Keratinocyte (primary cell): ENCODE results near the gene GNPTAB. TPM values are rescaled to one million over a fixed set of nuclear protein-coding genes. Genes with fewer than 3 reads are reported as not detected.

ENCODE experiments used
- DNase-seq: peaks from one replicate; pipeline ENCODE4 v3.0.0-alpha.2; 2011; ENCODE audit warnings: low read depth, missing footprints, low spot score
- FAIRE-seq: peaks from 2 replicates; lab custom pipeline; 2011; peaks lifted over from hg19 to GRCh38; lab: Jason Lieb, UNC
- H2AFZ ChIP-seq: 2 replicates; pipeline ENCODE4 v1.6.0; 2012; ENCODE audit warnings: low read length, control low read depth, inconsistent platforms; ENCODE audit not compliant: control insufficient read depth
- H3K27ac ChIP-seq: 2 replicates; pipeline ENCODE4 v1.5.1; 2011; ENCODE audit warnings: low read length; ENCODE audit not compliant: control insufficient read depth, insufficient read depth
- H3K27me3 ChIP-seq: 3 replicates; pipeline ENCODE4 v1.6.0; 2011; ENCODE audit warnings: low read length; ENCODE audit not compliant: control insufficient read depth, insufficient read depth; ENCODE audit errors: extremely low read depth
- H3K36me3 ChIP-seq, 2 experiments: 2 replicates in 1 of 2; 3 replicates in 1 of 2; pipeline ENCODE4 v1.5.1; 2011; ENCODE audit warnings: low read length in 2 of 2, mild to moderate bottlenecking in 1 of 2; ENCODE audit not compliant: control insufficient read depth in 2 of 2, insufficient read depth in 2 of 2; ENCODE audit errors: extremely low read depth in 1 of 2
- H3K4me1 ChIP-seq: 3 replicates; pipeline ENCODE4 v1.5.1; 2011; ENCODE audit warnings: low read length; ENCODE audit not compliant: control insufficient read depth, insufficient read depth; ENCODE audit errors: extremely low read depth
- H3K4me2 ChIP-seq: 3 replicates; pipeline ENCODE4 v1.6.0; 2011; ENCODE audit warnings: low read depth, low read length; ENCODE audit not compliant: control insufficient read depth, insufficient read depth; ENCODE audit errors: extremely low read depth
- H3K4me3 ChIP-seq, 3 experiments: fragments of 200-600 bp in 1 of 3; sonication (generic) in 1 of 3; 2 replicates in 2 of 3; 3 replicates in 1 of 3; pipeline ENCODE4 v1.5.1; 2011 to 2016; ENCODE audit warnings: low read length in 3 of 3, mild to moderate bottlenecking in 3 of 3, control low read depth in 2 of 3, inconsistent platforms in 1 of 3, low read depth in 1 of 3, mixed read lengths in 1 of 3, mixed run types in 1 of 3, moderate library complexity in 1 of 3; ENCODE audit not compliant: control insufficient read depth in 2 of 3, insufficient read depth in 2 of 3; ENCODE audit errors: extremely low read depth in 1 of 3
- H3K79me2 ChIP-seq: 2 replicates; pipeline ENCODE4 v1.6.0; 2012; ENCODE audit warnings: low read length; ENCODE audit not compliant: control insufficient read depth, insufficient read depth
- H3K9ac ChIP-seq: 3 replicates; pipeline ENCODE4 v1.6.0; 2011; ENCODE audit warnings: low read length; ENCODE audit not compliant: control insufficient read depth, insufficient read depth; ENCODE audit errors: extremely low read depth
- H3K9me1 ChIP-seq: 3 replicates; pipeline ENCODE4 v1.6.0; 2011; ENCODE audit warnings: low read length; ENCODE audit not compliant: control insufficient read depth, insufficient read depth; ENCODE audit errors: extremely low read depth
- H3K9me3 ChIP-seq: 2 replicates; pipeline ENCODE4 v1.5.1; 2012; ENCODE audit warnings: low read depth, low read length; ENCODE audit not compliant: control insufficient read depth
- H4K20me1 ChIP-seq: 3 replicates; pipeline ENCODE4 v1.6.0; 2011; ENCODE audit warnings: low read length; ENCODE audit not compliant: control insufficient read depth, insufficient read depth; ENCODE audit errors: extremely low read depth
- EZH2 ChIP-seq: IDR thresholded peaks from one replicate; pipeline ENCODE4 v1.6.1; 2012; ENCODE audit warnings: inconsistent platforms, mild to moderate bottlenecking, low read length, moderate library complexity
- dilution Hi-C: fragments of 300-500 bp; cut with MboI; formaldehyde crosslinking; loops from one replicate; pipeline ENCODE4 v1.7.0; 2020; ENCODE audit warnings: low sequenced_read_pairs; ENCODE audit not compliant: extremely low pct_ligation_motif_present
- polyA plus RNA-seq, 5 experiments: library from polyadenylated mRNA; depleted of rRNA in 3 of 5; stranded (reverse) in 3 of 5; stranded (forward) in 1 of 5; unstranded in 1 of 5; fragments of >200 nt; gene quantifications; 1 replicate in 1 of 5; 2 replicates in 3 of 5; 3 replicates in 1 of 5; pipeline versions ENCODE4 v1.2.1 to v1.2.3, GENCODE V29; 2011 to 2012; ENCODE audit warnings: missing spikeins in 2 of 5, low read depth in 1 of 5, low replicate concordance in 1 of 5
- TF ChIP-seq, protein P1 (sequence below), 3 experiments: IDR thresholded peaks in 1 of 3; conservative IDR thresholded peaks in 1 of 3; optimal IDR thresholded peaks in 1 of 3; 2 replicates in 2 of 3; 3 replicates in 1 of 3; pipeline versions ENCODE3 to v1.5.1; 2011; ENCODE audit warnings: low read length in 3 of 3, mild to moderate bottlenecking in 3 of 3, moderate library complexity in 2 of 3, control low read depth in 1 of 3, inconsistent platforms in 1 of 3; ENCODE audit not compliant: insufficient read depth in 2 of 3; ENCODE audit errors: extremely low read depth in 1 of 3

GNPTAB gene
- polyA plus RNA-seq, 1 donor (not counting 4 experiments of a cell fraction or from before 2014, with no cell fraction given), result 35.7 TPM

- Histone ChIP-seq H3K36me3 (peaks cover 6 to 7% of the 10 kb centered on the region in 2 experiments), H3K27ac (no peak overlapping the region), H3K4me1 (no peaks in the 10 kb centered on the region), H3K9me3 (no peaks in the 10 kb centered on the region), H3K79me2 (no peaks in the 10 kb centered on the region), H3K9ac (no peak overlapping the region), H3K4me3 (no peak overlapping the region), H3K9me1 (no peaks in the 10 kb centered on the region), H3K4me2 (no peak overlapping the region), H2AFZ (no peak overlapping the region), H3K27me3 (no peaks in the 10 kb centered on the region), H4K20me1 (no peaks in the 10 kb centered on the region)
- no peak for DNase-seq
- no peak for TF ChIP-seq EZH2
- TF ChIP-seq, protein P1, sequence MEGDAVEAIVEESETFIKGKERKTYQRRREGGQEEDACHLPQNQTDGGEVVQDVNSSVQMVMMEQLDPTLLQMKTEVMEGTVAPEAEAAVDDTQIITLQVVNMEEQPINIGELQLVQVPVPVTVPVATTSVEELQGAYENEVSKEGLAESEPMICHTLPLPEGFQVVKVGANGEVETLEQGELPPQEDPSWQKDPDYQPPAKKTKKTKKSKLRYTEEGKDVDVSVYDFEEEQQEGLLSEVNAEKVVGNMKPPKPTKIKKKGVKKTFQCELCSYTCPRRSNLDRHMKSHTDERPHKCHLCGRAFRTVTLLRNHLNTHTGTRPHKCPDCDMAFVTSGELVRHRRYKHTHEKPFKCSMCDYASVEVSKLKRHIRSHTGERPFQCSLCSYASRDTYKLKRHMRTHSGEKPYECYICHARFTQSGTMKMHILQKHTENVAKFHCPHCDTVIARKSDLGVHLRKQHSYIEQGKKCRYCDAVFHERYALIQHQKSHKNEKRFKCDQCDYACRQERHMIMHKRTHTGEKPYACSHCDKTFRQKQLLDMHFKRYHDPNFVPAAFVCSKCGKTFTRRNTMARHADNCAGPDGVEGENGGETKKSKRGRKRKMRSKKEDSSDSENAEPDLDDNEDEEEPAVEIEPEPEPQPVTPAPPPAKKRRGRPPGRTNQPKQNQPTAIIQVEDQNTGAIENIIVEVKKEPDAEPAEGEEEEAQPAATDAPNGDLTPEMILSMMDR (optimal IDR thresholded peaks at IDR 0.05 in 1 of 3, IDR thresholded peaks at IDR 0.05 in 1 of 3, conservative IDR thresholded peaks at IDR 0.05 in 1 of 3; ENCODE audit: extremely low read depth in 1 of 3, insufficient read depth in 2 of 3, low read length in 3 of 3), result no peak
- no peak for FAIRE-seq
- dilution Hi-C loops, result no loop called here
Observed at GRCh38 chr12:101743242-101743641, 87.5 kb downstream of the GNPTAB start.

GRCh38 chr12:101740980-101741379, 89.8 kb downstream of the GNPTAB start:
- Histone ChIP-seq H3K9me1 (no peaks in the 10 kb centered on the region), H4K20me1 (no peaks in the 10 kb centered on the region), H3K36me3 (peaks cover 3 to 4% of the 10 kb centered on the region in 2 experiments), H2AFZ (no peak overlapping the region), H3K27ac (no peak overlapping the region), H3K27me3 (no peaks in the 10 kb centered on the region), H3K4me1 (no peaks in the 10 kb centered on the region), H3K4me2 (no peak overlapping the region), H3K4me3 (no peak overlapping the region), H3K9me3 (no peaks in the 10 kb centered on the region), H3K79me2 (no peaks in the 10 kb centered on the region), H3K9ac (no peak overlapping the region)
- TF ChIP-seq, protein P1 (optimal IDR thresholded peaks at IDR 0.05 in 1 of 3, IDR thresholded peaks at IDR 0.05 in 1 of 3, conservative IDR thresholded peaks at IDR 0.05 in 1 of 3; ENCODE audit: extremely low read depth in 1 of 3, insufficient read depth in 2 of 3, low read length in 3 of 3), result no peak
- no peak for TF ChIP-seq EZH2
- no peak for DNase-seq
- dilution Hi-C loops, result no loop called here
- peak; percentile 5 for FAIRE-seq
